Astrocyte of the spinal cord (primary cell): ENCODE data around the gene COLEC11.

ENCODE experiments used
- DNase-seq: peaks from one replicate; pipeline ENCODE4 v3.0.0; 2011; ENCODE audit warnings: low read depth, low spot score
- H3K4me3 ChIP-seq: 2 replicates; pipeline ENCODE4 v1.5.1; 2011; ENCODE audit warnings: low read depth, mild to moderate bottlenecking, low read length, moderate library complexity
- CTCF ChIP-seq: IDR thresholded peaks from 2 replicates; pipeline ENCODE4 v1.5.1; 2012; ENCODE audit warnings: low read depth, mild to moderate bottlenecking, low read length, inconsistent platforms
- in situ Hi-C: cut with HindIII; loops from 2 replicates; pipeline ENCODE4 v1.10.0; 2017; ENCODE audit warnings: low sequenced_read_pairs

The COLEC11 gene

GRCh38 chr2:3644246-3644525 is 49.3 kb downstream of the COLEC11 start:
- TF ChIP-seq CTCF = no peak
- no peak for DNase-seq
- in situ Hi-C loops = no loop called here
- no peak overlapping the region for H3K4me3 ChIP-seq

- no peak for TF ChIP-seq CTCF
- in situ Hi-C loops = no loop called here
- no peak overlapping the region for H3K4me3 ChIP-seq
- DNase-seq = no peak
Observed at GRCh38 chr2:3644891-3645605, 50.1 kb downstream of the COLEC11 start.

GRCh38 chr2:3645745-3646389 is 51.0 kb downstream of the COLEC11 start:
- in situ Hi-C loops = no loop called here
- no peak for TF ChIP-seq CTCF
- DNase-seq = no peak
- H3K4me3 ChIP-seq = no peak overlapping the region

- no peak for TF ChIP-seq CTCF
- in situ Hi-C loops = no loop called here
- DNase-seq = no peak
- no peak overlapping the region for H3K4me3 ChIP-seq
Observed at GRCh38 chr2:3646446-3646845, 51.5 kb downstream of the COLEC11 start.

GRCh38 chr2:3647246-3647645 is 52.3 kb downstream of the COLEC11 start:
- TF ChIP-seq CTCF = no peak
- H3K4me3 ChIP-seq = no peak overlapping the region
- in situ Hi-C loops = no loop called here
- DNase-seq = no peak

GRCh38 chr2:3647831-3648651 is 53.1 kb downstream of the COLEC11 start:
- no peak for TF ChIP-seq CTCF
- DNase-seq = no peak
- in situ Hi-C loops = no loop called here
- H3K4me3 ChIP-seq = no peak overlapping the region
